ENCODE measurements around the gene MAPK1.
"Not testable (repeated sequence)": the region's sequence is repeated elsewhere in the genome, so short reads cannot be mapped to it uniquely, and the experiment has no call there.

- TF ChIP-seq, protein P1, sequence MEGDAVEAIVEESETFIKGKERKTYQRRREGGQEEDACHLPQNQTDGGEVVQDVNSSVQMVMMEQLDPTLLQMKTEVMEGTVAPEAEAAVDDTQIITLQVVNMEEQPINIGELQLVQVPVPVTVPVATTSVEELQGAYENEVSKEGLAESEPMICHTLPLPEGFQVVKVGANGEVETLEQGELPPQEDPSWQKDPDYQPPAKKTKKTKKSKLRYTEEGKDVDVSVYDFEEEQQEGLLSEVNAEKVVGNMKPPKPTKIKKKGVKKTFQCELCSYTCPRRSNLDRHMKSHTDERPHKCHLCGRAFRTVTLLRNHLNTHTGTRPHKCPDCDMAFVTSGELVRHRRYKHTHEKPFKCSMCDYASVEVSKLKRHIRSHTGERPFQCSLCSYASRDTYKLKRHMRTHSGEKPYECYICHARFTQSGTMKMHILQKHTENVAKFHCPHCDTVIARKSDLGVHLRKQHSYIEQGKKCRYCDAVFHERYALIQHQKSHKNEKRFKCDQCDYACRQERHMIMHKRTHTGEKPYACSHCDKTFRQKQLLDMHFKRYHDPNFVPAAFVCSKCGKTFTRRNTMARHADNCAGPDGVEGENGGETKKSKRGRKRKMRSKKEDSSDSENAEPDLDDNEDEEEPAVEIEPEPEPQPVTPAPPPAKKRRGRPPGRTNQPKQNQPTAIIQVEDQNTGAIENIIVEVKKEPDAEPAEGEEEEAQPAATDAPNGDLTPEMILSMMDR (conservative IDR thresholded peaks at IDR 0.05), result not testable (repeated sequence)
- TF ChIP-seq ZFX (IDR thresholded peaks at IDR 0.05), result not testable (repeated sequence)
These were observed 147.1 kb downstream of the MAPK1 start for GRCh38 chr22:21720191-21720859.
